AML-193 (cell line): ENCODE measurements around the gene TTC36.
"Not testable (repeated sequence)": the region's sequence is repeated elsewhere in the genome, so short reads cannot be mapped to it uniquely, and the experiment has no call there.

Experiments used
- DNase-seq, 2 experiments: peaks; one replicate each; lab custom pipeline; 2025; lab: John Stamatoyannopoulos, UW

TTC36 gene, protein sequence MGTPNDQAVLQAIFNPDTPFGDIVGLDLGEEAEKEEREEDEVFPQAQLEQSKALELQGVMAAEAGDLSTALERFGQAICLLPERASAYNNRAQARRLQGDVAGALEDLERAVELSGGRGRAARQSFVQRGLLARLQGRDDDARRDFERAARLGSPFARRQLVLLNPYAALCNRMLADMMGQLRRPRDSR

DNA sequence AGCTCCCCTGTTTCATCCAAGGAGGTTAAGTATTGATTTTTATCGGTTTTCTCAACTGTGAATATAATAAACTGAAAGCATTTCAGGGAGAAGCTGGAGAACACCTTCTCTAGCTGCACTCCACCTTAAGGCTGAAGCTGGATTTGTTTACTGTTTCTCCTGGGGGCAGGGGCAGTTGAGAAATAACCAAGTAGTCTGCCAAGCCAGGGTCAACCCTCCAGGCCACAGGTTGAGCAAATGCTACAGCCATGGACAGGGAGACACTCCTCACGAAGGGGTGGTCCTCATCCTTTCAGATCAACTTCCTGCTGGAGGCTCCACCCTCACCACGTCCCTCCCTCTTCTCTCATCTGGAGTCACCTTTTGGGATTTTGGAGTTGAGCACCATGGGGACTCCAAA, at the start of gene TTC36:
Gene TTC36, plus strand, starts transcription at position 366 of the 400 bp plus-strand sequence. Its CDS starts 21 bp downstream, at position 387.
- DNase-seq = no peak

DNA sequence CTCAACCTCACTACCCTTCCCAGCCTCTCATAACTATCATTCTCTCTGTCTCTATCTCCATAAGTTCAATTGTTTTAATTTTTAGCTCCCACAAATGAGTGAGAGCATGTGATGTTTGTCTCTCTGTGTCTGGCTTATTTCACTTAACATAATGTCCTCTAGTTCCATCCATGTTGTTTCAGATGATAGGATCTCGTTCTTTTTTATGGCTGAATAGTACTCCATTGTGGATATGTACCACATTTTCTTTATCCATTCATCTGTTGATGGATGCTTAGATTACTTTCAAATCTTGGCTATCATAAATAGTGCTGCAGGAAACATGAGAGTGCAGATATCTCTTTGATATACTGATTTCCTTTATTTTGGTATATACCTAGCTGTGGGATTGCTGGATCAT, 46.0 kb upstream of the TTC36 start:
- DNase-seq = not testable (repeated sequence)

DNA sequence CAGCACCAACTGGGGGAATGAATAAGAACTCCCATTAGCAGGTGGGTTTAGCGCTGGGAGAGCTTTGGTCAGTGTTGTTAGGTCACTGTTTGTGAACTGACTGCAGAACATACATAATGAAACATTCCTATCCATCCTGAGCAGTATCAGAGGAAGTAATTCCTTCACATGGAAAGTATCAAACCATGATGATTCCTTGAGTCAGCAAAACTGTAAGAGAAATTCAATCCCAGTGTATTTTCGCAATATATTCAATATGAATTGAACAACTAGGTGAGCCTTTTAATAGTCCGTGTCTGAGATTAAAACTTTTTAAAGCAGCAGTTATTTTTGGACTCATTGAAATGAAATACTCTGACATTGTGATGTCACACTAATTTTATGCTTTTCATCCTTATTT, 42.9 kb upstream of the TTC36 start:
- no peak for DNase-seq

DNA sequence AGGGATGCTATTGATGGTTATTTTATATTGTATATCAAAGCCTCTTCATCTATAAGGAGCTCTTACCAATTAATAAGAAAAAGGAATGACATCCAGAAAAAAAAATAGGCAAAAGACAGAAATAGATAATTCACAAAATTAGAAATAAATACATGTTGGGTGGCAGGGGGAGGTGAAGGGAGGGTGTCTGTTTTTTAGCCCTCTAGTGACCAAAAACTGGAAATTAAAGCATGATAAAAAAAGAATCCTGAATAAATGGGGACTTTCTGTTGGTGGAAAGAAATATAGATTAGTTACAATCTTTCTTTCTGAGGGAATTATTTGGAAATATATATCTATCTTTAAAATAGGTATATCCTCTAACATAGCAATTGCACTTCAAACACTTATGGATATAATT, 42.0 kb upstream of the TTC36 start:
- no peak for DNase-seq

DNA sequence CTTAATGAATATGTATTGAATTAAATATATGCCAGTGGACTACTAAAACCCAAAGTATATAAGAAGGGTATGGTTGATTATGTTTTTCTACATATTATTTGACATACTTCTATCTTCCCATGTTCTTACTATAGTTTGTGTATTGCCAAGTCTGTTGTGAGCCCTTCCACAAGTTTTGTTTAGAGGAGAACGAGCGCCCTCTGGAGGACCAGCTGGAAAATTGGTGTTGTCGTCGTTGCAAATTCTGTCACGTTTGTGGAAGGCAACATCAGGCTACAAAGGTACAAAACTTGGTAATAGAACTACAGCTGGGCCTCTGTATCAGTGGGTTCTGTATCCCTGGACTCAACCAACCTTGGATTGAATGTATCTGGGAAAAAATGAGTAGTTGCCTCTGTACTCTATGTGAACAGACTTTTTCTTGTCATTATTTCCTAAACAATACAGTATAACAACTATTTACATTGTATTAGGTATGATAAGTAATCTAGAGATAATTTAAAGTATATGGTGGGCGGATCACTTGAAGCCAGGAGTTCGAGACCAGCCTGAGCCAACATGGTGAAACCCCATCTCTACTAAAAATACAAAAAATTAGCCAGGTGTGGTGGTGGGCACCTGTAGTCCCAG, 38.7 kb upstream of the TTC36 start:
- DNase-seq = peak; percentile 74 to 81

DNA sequence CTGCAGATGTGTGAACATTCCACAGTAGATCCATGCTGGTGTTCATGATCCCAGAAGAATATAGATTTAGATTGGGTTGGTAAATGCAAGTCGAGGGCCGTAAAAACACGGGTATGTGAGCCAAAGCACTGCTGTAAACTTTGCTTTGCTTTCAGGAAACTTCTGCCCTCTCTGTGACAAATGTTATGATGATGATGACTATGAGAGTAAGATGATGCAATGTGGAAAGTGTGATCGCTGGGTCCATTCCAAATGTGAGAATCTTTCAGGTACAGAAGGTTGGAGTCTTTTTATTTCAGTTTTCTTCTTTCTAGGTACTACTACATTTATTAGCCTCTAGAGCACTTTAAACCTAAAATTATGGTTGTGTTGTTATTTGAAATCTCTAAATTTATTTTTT, 36.2 kb upstream of the TTC36 start:
- DNase-seq = no peak

DNA sequence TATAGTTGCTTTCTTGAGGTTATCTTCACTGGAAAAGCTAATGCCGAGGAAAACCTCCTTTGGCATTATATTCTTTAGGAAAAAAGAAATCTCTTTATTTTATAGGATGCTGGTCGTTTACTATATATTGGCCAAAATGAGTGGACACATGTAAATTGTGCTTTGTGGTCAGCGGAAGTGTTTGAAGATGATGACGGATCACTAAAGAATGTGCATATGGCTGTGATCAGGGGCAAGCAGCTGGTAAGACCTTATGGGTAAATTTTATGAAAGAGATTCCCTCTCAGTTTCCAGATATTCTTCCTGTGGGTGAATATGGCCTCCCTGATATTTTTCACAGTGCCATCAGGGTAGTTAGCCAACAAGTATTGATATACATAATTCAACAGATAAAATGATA, 29.4 kb upstream of the TTC36 start:
- no peak for DNase-seq

DNA sequence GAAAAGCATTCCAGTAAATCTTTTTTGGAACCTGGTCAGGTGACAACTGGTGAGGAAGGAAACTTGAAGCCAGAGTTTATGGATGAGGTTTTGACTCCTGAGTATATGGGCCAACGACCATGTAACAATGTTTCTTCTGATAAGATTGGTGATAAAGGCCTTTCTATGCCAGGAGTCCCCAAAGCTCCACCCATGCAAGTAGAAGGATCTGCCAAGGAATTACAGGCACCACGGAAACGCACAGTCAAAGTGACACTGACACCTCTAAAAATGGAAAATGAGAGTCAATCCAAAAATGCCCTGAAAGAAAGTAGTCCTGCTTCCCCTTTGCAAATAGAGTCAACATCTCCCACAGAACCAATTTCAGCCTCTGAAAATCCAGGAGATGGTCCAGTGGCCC, 24.1 kb upstream of the TTC36 start:
- no peak for DNase-seq

DNA sequence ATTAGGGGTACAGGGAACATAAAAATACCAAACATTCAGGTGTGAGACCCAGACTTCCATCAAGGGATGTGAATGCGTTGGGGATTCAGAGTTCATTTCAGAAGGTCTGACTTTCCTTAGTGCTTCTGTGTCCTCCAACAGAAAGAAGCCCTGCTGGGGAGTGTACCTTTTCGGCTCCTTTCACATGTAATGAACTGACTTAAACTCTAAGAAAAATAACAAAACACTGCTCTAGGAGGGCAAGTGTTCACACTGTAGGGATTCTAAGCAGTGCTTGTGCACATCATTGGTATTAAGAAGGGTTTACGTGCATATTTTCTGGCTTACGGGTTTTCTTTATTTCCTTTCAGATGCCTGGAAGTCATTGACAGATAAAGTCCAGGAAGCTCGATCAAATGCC, 15.7 kb upstream of the TTC36 start:
- DNase-seq = no peak

DNA sequence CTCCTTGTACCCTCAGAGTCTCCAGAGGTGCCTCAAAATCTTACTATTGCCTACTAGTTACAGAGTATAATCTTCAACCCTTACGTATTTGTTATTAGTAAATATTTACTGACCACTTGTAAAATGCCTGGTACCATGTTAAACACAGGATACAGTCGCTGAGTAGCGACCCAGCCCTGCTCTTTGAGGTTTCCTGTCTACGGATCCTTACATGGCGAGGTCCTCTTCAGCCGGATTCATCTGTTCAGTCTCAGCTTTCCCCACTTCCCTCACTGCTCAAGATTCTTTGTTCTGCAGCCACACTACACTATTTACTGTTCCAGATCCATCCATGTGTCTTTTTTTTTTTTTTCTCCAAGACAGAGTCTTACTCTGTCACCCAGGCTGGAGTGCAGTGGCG, 13.2 kb upstream of the TTC36 start:
- no peak for DNase-seq

DNA sequence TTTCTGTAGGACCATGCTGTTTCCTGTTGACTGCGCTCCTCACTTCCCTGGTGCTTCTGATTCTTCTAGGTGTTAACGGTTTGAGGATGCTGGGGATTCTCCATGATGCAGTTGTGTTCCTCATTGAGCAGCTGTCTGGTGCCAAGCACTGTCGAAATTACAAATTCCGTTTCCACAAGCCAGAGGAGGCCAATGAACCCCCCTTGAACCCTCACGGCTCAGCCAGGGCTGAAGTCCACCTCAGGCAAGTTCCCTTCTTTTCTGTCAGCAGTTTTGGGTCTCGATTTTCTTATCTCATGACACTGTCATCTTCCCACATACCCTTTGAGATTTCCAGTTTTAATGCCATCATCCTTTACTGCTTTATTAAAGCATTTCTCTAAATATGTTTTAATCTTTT, 7.7 kb upstream of the TTC36 start:
- no peak for DNase-seq

DNA sequence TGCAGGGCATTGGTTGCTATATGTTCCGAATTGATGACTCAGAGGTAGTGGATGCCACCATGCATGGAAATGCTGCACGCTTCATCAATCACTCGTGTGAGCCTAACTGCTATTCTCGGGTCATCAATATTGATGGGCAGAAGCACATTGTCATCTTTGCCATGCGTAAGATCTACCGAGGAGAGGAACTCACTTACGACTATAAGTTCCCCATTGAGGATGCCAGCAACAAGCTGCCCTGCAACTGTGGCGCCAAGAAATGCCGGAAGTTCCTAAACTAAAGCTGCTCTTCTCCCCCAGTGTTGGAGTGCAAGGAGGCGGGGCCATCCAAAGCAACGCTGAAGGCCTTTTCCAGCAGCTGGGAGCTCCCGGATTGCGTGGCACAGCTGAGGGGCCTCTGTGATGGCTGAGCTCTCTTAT, 5.4 kb upstream of the TTC36 start:
- DNase-seq = no peak

DNA sequence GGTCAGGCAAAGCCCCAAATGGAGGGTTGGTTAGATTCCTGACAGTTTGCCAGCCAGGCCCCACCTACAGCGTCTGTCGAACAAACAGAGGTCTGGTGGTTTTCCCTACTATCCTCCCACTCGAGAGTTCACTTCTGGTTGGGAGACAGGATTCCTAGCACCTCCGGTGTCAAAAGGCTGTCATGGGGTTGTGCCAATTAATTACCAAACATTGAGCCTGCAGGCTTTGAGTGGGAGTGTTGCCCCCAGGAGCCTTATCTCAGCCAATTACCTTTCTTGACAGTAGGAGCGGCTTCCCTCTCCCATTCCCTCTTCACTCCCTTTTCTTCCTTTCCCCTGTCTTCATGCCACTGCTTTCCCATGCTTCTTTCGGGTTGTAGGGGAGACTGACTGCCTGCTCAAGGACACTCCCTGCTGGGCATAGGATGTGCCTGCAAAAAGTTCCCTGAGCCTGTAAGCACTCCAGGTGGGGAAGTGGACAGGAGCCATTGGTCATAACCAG, 4.7 kb upstream of the TTC36 start:
- DNase-seq = no peak

DNA sequence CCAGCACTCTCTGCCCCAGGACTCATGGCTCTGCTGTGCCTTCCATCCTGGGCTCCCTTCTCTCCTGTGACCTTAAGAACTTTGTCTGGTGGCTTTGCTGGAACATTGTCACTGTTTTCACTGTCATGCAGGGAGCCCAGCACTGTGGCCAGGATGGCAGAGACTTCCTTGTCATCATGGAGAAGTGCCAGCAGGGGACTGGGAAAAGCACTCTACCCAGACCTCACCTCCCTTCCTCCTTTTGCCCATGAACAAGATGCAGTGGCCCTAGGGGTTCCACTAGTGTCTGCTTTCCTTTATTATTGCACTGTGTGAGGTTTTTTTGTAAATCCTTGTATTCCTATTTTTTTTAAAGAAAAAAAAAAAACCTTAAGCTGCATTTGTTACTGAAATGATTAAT, 2.9 kb upstream of the TTC36 start:
- DNase-seq = peak in 1 of 2 experiments; percentile 14

DNA sequence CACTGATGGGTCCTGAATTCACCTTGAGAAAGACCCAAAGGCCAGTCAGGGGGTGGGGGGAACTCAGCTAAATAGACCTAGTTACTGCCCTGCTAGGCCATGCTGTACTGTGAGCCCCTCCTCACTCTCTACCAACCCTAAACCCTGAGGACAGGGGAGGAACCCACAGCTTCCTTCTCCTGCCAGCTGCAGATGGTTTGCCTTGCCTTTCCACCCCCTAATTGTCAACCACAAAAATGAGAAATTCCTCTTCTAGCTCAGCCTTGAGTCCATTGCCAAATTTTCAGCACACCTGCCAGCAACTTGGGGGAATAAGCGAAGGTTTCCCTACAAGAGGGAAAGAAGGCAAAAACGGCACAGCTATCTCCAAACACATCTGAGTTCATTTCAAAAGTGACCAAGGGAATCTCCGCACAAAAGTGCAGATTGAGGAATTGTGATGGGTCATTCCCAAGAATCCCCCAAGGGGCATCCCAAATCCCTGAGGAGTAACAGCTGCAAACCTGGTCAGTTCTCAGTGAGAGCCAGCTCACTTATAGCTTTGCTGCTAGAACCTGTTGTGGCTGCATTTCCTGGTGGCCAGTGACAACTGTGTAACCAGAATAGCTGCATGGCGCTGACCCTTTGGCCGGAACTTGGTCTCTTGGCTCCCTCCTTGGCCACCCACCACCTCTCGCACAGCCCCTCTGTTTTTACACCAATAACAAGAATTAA, 2.4 kb upstream of the TTC36 start:
- DNase-seq = peak; percentile 54 to 72

DNA sequence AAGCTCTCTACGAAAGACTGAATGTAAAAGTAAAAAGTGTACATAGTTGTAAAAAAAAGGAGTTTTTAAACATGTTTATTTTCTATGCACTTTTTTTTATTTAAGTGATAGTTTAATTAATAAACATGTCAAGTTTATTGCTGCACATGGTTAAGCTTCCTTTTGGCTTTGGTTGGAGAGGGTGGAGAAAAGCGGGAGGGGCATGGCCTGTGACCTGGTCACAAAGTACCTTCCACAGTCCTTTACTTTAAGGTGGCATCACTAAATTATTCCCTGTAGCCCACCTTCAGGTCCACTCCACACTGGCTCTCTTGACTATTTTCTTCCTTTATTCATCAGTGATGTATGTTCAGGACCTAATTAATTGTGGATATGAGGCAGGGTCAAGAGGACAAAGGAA, 586 bp upstream of the TTC36 start:
- no peak for DNase-seq

DNA sequence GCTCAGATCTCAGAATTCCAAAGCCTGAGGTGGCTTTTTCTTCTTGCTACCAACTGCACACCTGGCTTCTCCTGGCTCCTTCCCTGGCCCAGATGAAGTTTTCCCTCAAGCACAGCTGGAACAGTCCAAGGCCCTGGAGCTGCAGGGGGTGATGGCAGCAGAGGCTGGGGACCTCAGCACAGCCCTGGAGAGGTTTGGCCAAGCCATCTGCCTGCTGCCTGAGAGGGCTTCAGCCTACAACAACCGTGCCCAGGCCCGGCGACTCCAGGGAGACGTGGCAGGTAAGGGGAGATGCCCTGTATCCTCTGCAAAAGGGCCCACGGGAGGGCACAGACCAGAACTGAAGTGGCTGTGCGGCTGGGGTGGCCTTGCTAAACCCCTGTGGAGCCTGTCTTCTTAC, 1.2 kb downstream of the TTC36 start:
- no peak for DNase-seq

DNA sequence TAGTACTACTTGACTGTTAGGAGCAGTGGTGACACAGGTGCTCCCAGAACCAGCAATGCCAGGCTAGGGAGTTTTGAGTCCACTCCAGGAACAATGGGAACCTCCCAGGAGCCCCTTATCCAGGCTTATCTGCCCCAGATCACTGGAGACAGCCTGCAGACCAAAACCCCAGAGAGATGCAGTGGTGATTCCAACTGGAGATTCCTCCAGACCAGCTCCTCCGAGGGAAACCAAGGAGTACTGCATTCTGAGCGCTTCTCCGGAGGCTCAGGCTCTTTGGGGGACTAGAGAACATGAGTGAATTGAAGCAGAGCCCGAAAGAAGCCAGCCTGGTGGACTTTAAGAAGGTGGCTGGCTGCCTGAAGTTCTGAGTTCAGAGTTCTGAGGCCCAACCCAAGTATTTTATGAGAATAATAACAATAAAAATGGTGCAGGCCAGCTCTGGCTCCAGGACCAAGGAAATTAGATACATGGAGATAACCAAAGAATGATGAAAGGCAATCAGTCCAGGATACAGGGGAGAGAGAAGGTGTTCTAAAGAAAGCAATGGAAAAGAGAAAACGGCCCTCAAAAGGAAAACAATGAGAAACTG, 2.4 kb downstream of the TTC36 start:
- no peak for DNase-seq

DNA sequence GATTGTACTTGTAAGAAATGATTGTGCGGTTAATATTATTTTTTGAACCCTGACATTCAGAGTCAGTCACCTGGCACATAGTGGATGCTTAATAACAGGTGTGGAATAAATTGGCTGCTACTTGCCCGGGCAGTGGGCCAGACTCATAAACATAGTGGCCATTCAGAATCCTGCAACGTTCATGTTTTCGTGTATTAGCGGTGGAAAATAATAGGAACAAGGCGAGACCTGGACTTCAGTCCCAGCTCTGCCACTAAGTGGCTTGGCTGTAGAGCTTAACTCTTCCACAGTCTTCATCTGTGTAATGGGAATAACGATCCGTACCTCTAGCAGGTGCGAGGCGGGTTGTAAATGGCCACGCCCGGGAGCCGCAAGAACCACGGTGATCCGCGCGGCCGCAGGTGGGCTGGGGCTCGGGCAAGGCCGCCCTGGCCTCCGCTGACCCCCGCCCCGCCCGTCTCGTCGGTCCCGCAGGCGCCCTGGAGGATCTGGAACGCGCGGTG, 3.0 kb downstream of the TTC36 start:
- peak in 1 of 2 experiments; percentile 3 for DNase-seq

DNA sequence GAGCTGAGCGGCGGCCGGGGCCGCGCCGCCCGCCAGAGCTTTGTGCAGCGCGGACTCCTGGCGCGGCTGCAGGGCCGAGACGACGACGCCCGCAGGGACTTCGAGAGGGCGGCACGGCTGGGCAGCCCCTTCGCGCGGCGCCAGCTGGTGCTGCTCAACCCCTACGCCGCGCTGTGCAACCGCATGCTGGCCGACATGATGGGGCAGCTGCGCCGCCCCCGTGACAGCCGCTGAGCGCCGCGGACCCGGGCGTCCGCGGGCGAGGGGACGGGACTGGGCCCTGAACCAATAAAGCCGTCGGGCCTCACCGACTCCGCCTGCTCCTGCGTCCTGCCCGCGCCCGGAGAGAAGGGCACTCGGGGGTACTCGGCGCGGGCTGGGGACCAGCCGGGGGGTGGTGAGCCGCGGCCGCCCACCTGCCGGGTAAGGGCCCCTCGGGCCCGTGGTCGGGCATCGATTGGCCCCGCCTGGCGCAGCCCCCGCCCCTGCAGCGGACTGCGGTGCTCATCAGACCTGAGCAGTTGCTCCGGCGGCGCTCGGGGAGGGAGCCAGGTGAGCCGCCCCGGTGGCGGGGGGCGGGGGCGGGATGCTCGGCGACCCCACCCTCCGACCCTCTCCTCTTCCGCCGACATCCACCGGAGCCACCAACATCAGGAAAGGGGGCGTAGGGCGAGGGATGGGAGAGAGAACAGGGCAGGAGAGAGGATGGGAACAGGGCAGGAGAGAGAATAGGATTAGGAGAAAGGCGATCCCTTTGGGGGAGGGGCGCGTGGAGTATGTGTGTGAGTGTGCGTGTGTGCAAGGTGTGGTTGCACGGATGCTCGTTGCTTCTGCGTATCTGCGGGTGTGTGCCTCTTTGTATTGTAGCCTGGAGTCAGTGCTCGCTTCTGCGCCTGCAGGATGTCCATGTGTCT, 3.7 kb downstream of the TTC36 start, which contains the start of gene TMEM25:
Gene TMEM25, plus strand, starts transcription at position 510 of the 914 bp plus-strand sequence. CDS start 610 bp downstream, outside the sequence.
- DNase-seq = peak; percentile 23 to 36

DNA sequence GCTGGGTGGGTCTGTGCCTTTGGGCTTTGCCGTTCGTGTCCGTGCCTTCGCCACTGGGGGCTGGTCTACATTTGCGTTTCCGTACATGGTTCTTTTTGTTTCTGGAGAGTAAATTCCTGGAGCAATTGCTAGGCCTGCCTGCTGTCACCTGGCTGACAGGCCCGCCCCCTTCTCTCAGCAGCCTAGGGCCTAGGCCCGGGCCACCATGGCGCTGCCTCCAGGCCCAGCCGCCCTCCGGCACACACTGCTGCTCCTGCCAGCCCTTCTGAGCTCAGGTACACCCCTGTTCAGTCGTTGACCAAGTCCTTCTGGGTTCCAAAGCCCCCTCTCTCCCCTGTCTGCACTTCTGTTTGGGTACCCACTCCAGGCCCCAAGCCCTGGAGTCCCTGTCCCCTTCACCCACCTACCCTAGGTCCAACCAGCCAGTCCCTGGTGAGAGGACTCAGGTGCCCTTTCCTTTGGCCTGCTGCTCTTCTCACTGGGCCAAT, 4.4 kb downstream of the TTC36 start:
- no peak for DNase-seq
